Measurements from ENCODE around the gene RIMBP2.

The RIMBP2 gene

GRCh38 chr12:130520784-130521183 is 195.3 kb downstream of the RIMBP2 start:
- TF ChIP-seq CTCF (IDR thresholded peaks at IDR 0.05; ENCODE audit: low read depth, low read length, missing control alignments) = no peak
- no peak for DNase-seq (ENCODE audit: extremely low read depth, low read depth)
- H3K4me3 ChIP-seq (replicated peaks; ENCODE audit: low read depth, low read length) = no peak overlapping the region

GRCh38 chr12:130517588-130517987 is 198.5 kb downstream of the RIMBP2 start:
- no peak overlapping the region for H3K4me3 ChIP-seq (replicated peaks; ENCODE audit: low read depth, low read length)
- DNase-seq (ENCODE audit: extremely low read depth, low read depth) = no peak
- no peak for TF ChIP-seq CTCF (IDR thresholded peaks at IDR 0.05; ENCODE audit: low read depth, low read length, missing control alignments)

GRCh38 chr12:130514149-130514551 is 201.9 kb downstream of the RIMBP2 start:
- H3K4me3 ChIP-seq (replicated peaks; ENCODE audit: low read depth, low read length) = no peak overlapping the region
- DNase-seq (ENCODE audit: extremely low read depth, low read depth) = no peak
- TF ChIP-seq CTCF (IDR thresholded peaks at IDR 0.05; ENCODE audit: low read depth, low read length, missing control alignments) = no peak

- TF ChIP-seq CTCF (IDR thresholded peaks at IDR 0.05; ENCODE audit: low read depth, low read length, missing control alignments) = no peak
- no peak for DNase-seq (ENCODE audit: extremely low read depth, low read depth)
- no peak overlapping the region for H3K4me3 ChIP-seq (replicated peaks; ENCODE audit: low read depth, low read length)
These were observed 202.5 kb downstream of the RIMBP2 start for GRCh38 chr12:130513556-130513955.

- H3K4me3 ChIP-seq (replicated peaks; ENCODE audit: low read depth, low read length) = no peak overlapping the region
- TF ChIP-seq CTCF (IDR thresholded peaks at IDR 0.05; ENCODE audit: low read depth, low read length, missing control alignments) = no peak
- no peak for DNase-seq (ENCODE audit: extremely low read depth, low read depth)
These were observed 204.8 kb downstream of the RIMBP2 start for GRCh38 chr12:130511285-130511684.

GRCh38 chr12:130509454-130509853 is 206.6 kb downstream of the RIMBP2 start:
- TF ChIP-seq CTCF (IDR thresholded peaks at IDR 0.05; ENCODE audit: low read depth, low read length, missing control alignments) = no peak

GRCh38 chr12:130508847-130509246 is 207.3 kb downstream of the RIMBP2 start:
- TF ChIP-seq CTCF (IDR thresholded peaks at IDR 0.05; ENCODE audit: low read depth, low read length, missing control alignments) = no peak

More at GRCh38 chr12:130509454-130509853, 206.6 kb downstream of the RIMBP2 start:
- DNase-seq (ENCODE audit: extremely low read depth, low read depth) = no peak
- no peak overlapping the region for H3K4me3 ChIP-seq (replicated peaks; ENCODE audit: low read depth, low read length)

More at GRCh38 chr12:130508847-130509246, 207.3 kb downstream of the RIMBP2 start:
- no peak overlapping the region for H3K4me3 ChIP-seq (replicated peaks; ENCODE audit: low read depth, low read length)
- no peak for DNase-seq (ENCODE audit: extremely low read depth, low read depth)

Data from HFF-Myc (cell line).